HG02943 (cell line): ENCODE data around the gene ALDH1A2.

Experiments used
- ATAC-seq: cut with Tn5 transposase; IDR thresholded peaks from one replicate; pipeline ENCODE4 v1.9.1; 2021; ENCODE audit warnings: mild to moderate bottlenecking, low read depth, moderate library complexity; ENCODE audit not compliant: unreplicated experiment

Gene ALDH1A2

GRCh38 chr15:57914350-57915055 is 151.0 kb downstream of the ALDH1A2 start:
- no peak for ATAC-seq

- ATAC-seq, result no peak
Observed at GRCh38 chr15:57911247-57911646, 154.3 kb downstream of the ALDH1A2 start.

GRCh38 chr15:57910672-57911071 is 154.8 kb downstream of the ALDH1A2 start:
- ATAC-seq, result no peak

GRCh38 chr15:57909388-57909787 is 156.1 kb downstream of the ALDH1A2 start:
- no peak for ATAC-seq

- no peak for ATAC-seq
Observed at GRCh38 chr15:57903626-57904025, 161.9 kb downstream of the ALDH1A2 start.
